Measurements from ENCODE around the gene GINS1.

DNA sequence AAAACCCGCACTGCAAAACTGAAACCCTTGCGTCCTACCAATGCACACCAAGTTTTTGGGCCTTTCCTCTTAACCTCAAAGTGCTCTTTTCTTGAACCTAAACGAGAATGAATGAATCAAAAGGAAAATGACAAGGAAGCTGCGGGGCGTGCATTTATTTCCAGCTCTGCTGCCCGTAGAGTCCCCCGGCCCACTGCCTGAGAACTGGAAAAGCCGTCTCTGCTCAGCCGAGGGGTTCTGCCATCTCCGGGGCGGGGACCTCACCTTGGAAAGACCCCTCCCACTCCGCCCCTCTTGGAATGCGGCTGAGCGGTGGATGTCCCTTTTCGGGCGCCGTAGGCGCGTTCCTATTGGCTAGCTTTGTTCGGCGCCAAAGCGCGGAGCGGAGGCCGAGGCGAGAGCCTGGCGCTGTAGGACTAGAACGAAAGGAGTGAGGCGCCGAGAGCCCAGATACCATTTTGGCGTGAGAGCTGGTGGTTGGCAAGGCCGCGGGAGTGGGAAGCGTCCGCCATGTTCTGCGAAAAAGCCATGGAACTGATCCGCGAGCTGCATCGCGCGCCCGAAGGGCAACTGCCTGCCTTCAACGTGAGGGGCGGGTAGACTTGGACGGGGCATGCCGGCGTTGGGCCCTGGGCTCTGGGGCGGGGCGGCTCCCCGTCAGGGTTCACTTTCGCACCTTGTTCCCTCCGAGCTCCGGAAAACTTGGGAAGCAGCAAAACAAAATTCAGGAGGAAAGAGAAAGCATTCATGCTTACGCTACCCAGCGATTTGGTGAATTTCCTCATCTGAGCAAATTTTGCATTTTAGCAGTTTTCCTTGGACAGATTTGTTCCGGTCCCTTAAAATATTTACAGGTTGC is at the start of gene GINS1:
- TF ChIP-seq, protein P1, sequence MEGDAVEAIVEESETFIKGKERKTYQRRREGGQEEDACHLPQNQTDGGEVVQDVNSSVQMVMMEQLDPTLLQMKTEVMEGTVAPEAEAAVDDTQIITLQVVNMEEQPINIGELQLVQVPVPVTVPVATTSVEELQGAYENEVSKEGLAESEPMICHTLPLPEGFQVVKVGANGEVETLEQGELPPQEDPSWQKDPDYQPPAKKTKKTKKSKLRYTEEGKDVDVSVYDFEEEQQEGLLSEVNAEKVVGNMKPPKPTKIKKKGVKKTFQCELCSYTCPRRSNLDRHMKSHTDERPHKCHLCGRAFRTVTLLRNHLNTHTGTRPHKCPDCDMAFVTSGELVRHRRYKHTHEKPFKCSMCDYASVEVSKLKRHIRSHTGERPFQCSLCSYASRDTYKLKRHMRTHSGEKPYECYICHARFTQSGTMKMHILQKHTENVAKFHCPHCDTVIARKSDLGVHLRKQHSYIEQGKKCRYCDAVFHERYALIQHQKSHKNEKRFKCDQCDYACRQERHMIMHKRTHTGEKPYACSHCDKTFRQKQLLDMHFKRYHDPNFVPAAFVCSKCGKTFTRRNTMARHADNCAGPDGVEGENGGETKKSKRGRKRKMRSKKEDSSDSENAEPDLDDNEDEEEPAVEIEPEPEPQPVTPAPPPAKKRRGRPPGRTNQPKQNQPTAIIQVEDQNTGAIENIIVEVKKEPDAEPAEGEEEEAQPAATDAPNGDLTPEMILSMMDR (IDR thresholded peaks at IDR 0.05; ENCODE audit: insufficient read depth, low read depth, low read length): no peak
- TF ChIP-seq EZH2 (IDR thresholded peaks at IDR 0.05; ENCODE audit: insufficient read depth, low read length): no peak
